NB4 (cell line): ENCODE results near the gene IER3.
A peak's percentile ranks its signal among the peaks of the same experiment; 100 is the strongest.

ENCODE experiments used
- CTCF ChIP-seq: IDR thresholded peaks from one replicate; pipeline ENCODE4 v1.5.1; 2012; ENCODE audit warnings: low read depth, low read length
- POLR2A ChIP-seq: IDR thresholded peaks from 2 replicates; pipeline ENCODE4 v1.6.1; 2011; ENCODE audit warnings: mild to moderate bottlenecking; ENCODE audit not compliant: insufficient read length; ENCODE audit errors: extremely low read depth

- TF ChIP-seq POLR2A (peak; percentile 94), CTCF (no peak)
Measured at GRCh38 chr6:30719791-30720737, 24.3 kb downstream of the IER3 start, which contains the start of gene TUBB.
